H1 (cell line): ENCODE data around the gene DNM1L. TPM values are rescaled to one million over a fixed set of nuclear protein-coding genes. Genes with fewer than 3 reads are reported as not detected.

Experiments
- CTCF ChIA-PET: fragments of 300-600 bp; sonication (Branson Sonifier 250); formaldehyde crosslinking; loops from one replicate; lab custom pipeline; 2021; ENCODE audit not compliant: partially characterized antibody; lab: Charles Lee
- POLR2A ChIA-PET: fragments of 300-600 bp; sonication (Branson Sonifier 250); formaldehyde crosslinking; loops from one replicate; lab custom pipeline; 2021; ENCODE audit warnings: inconsistent platforms; ENCODE audit not compliant: partially characterized antibody; lab: Charles Lee
- DNase-seq, 2 experiments: peaks; one replicate each; pipeline versions ENCODE4 v3.0.0 to v3.0.0-alpha.2; 2010 to 2022; ENCODE audit warnings: low spot score in 2 of 2, low read depth in 1 of 2, mixed read lengths in 1 of 2
- FAIRE-seq: peaks from 2 replicates; lab custom pipeline; 2011; peaks lifted over from hg19 to GRCh38; lab: Jason Lieb, UNC
- H2AFZ ChIP-seq: 2 replicates; pipeline ENCODE4 v1.8.1; 2012; ENCODE audit warnings: low read length, inconsistent platforms
- H2AK5ac ChIP-seq: 2 replicates; pipeline ENCODE4 v1.6.1; 2013; ENCODE audit warnings: low read depth, low read length
- H2BK120ac ChIP-seq: replicated peaks from 2 replicates; pipeline ENCODE3; 2013; ENCODE audit warnings: low read depth, low read length, inconsistent platforms
- H2BK12ac ChIP-seq: 2 replicates; pipeline ENCODE4 v1.6.1; 2013; ENCODE audit warnings: low read depth, low read length
- H2BK15ac ChIP-seq: 2 replicates; pipeline ENCODE4 v1.6.1; 2013; ENCODE audit warnings: low read length
- H2BK20ac ChIP-seq: 2 replicates; pipeline ENCODE4 v1.6.1; 2013; ENCODE audit warnings: low read length
- H2BK5ac ChIP-seq: 2 replicates; pipeline ENCODE4 v1.6.1; 2013; ENCODE audit warnings: low read depth, low read length
- H3K14ac ChIP-seq: 2 replicates; pipeline ENCODE4 v1.6.1; 2013; ENCODE audit warnings: inconsistent platforms; ENCODE audit not compliant: insufficient read length
- H3K18ac ChIP-seq: 2 replicates; pipeline ENCODE4 v1.6.1; 2013; ENCODE audit warnings: low read length; ENCODE audit errors: extremely low read depth
- H3K23ac ChIP-seq: 2 replicates; pipeline ENCODE4 v1.6.1; 2013; ENCODE audit warnings: inconsistent platforms; ENCODE audit not compliant: insufficient read length
- H3K23me2 ChIP-seq: 2 replicates; pipeline ENCODE4 v1.6.1; 2013; ENCODE audit warnings: low read depth, low read length
- H3K27ac ChIP-seq: 2 replicates; pipeline ENCODE4 v1.6.1; 2011; ENCODE audit warnings: low read depth, low read length, inconsistent platforms
- H3K27me3 ChIP-seq, 4 experiments: replicated peaks in 1 of 4; 1 replicate in 1 of 4; 2 replicates in 3 of 4; pipeline versions ENCODE4 v1.6.1 to v1.8.1; 2011 to 2013; ENCODE audit warnings: low read length in 3 of 4, mild to moderate bottlenecking in 3 of 4, inconsistent platforms in 2 of 4, mixed read lengths in 2 of 4, moderate library complexity in 1 of 4; ENCODE audit not compliant: control insufficient read depth in 3 of 4, insufficient read depth in 3 of 4; ENCODE audit errors: extremely low read depth in 1 of 4
- H3K36me3 ChIP-seq, 4 experiments: 2 replicates each; pipeline versions ENCODE4 v1.6.1 to v1.8.1; 2011 to 2013; ENCODE audit warnings: mild to moderate bottlenecking in 4 of 4, low read length in 3 of 4, moderate library complexity in 2 of 4, control low read depth in 1 of 4, inconsistent platforms in 1 of 4; ENCODE audit not compliant: insufficient read depth in 4 of 4, control insufficient read depth in 2 of 4
- H3K4ac ChIP-seq: replicated peaks from 2 replicates; pipeline ENCODE3; 2013; ENCODE audit warnings: low read length, low read depth, mixed read lengths, inconsistent platforms; ENCODE audit not compliant: insufficient read length
- H3K4me1 ChIP-seq, 4 experiments: replicated peaks in 1 of 4; 1 replicate in 1 of 4; 2 replicates in 3 of 4; pipeline versions ENCODE4 v1.6.1 to v1.8.1; 2011 to 2013; ENCODE audit warnings: low read length in 3 of 4, inconsistent platforms in 2 of 4, mixed read lengths in 1 of 4; ENCODE audit not compliant: insufficient read depth in 4 of 4, control insufficient read depth in 3 of 4
- H3K4me2 ChIP-seq, 2 experiments: 2 replicates each; pipeline versions ENCODE4 v1.6.1 to v1.8.1; 2011 to 2013; ENCODE audit warnings: low read depth in 2 of 2, low read length in 2 of 2, control low read depth in 1 of 2, inconsistent platforms in 1 of 2, mild to moderate bottlenecking in 1 of 2; ENCODE audit not compliant: insufficient read depth in 1 of 2
- H3K4me3 ChIP-seq, 4 experiments: fragments of 200-600, 300-600 bp in 1 of 4; sonication (generic), shearing (Covaris generic), sonication (Bioruptor Twin) in 1 of 4; 2 replicates each; pipeline versions ENCODE4 v1.5.1 to v1.8.1; 2011 to 2016; ENCODE audit warnings: low read length in 4 of 4, low read depth in 3 of 4, control low read depth in 2 of 4, inconsistent platforms in 2 of 4, mild to moderate bottlenecking in 2 of 4, mixed read lengths in 1 of 4, moderate library complexity in 1 of 4; ENCODE audit not compliant: insufficient read depth in 2 of 4; ENCODE audit errors: extremely low read depth in 1 of 4
- H3K56ac ChIP-seq: replicated peaks from 2 replicates; pipeline ENCODE3; 2013; ENCODE audit warnings: low read depth, mild to moderate bottlenecking, mixed read lengths, low read length, inconsistent platforms; ENCODE audit not compliant: insufficient read length
- H3K79me1 ChIP-seq: 2 replicates; pipeline ENCODE4 v1.6.1; 2013; ENCODE audit warnings: low read depth, low read length, control low read depth
- H3K79me2 ChIP-seq, 2 experiments: 2 replicates each; pipeline versions ENCODE4 v1.6.1 to v1.8.1; 2012 to 2013; ENCODE audit warnings: low read length in 2 of 2, mild to moderate bottlenecking in 2 of 2, inconsistent platforms in 1 of 2; ENCODE audit not compliant: insufficient read depth in 2 of 2, control insufficient read depth in 1 of 2
- H3K9ac ChIP-seq, 4 experiments: replicated peaks in 1 of 4; 1 replicate in 1 of 4; 2 replicates in 3 of 4; pipeline versions ENCODE4 v1.6.1 to v1.8.1; 2011 to 2013; ENCODE audit warnings: low read depth in 3 of 4, low read length in 3 of 4, control low read depth in 2 of 4, mild to moderate bottlenecking in 2 of 4, moderate library complexity in 2 of 4, inconsistent platforms in 1 of 4; ENCODE audit errors: extremely low read depth in 1 of 4
- H3K9me3 ChIP-seq, 2 experiments: 2 replicates each; pipeline versions ENCODE4 v1.6.1 to v1.8.1; 2012 to 2013; ENCODE audit warnings: mild to moderate bottlenecking in 2 of 2, moderate library complexity in 2 of 2, control low read depth in 1 of 2, inconsistent platforms in 1 of 2, low read depth in 1 of 2, low read length in 1 of 2, mixed read lengths in 1 of 2; ENCODE audit not compliant: insufficient read depth in 2 of 2
- H4K20me1 ChIP-seq, 2 experiments: replicated peaks in 1 of 2; 2 replicates each; pipeline versions ENCODE3 to v1.8.1; 2011 to 2013; ENCODE audit warnings: inconsistent platforms in 2 of 2, low read length in 2 of 2, mild to moderate bottlenecking in 1 of 2; ENCODE audit not compliant: insufficient read depth in 2 of 2, control insufficient read depth in 1 of 2
- H4K5ac ChIP-seq: 2 replicates; pipeline ENCODE4 v1.6.1; 2013; ENCODE audit warnings: low read length, low read depth, mixed read lengths, inconsistent platforms; ENCODE audit not compliant: insufficient read length
- H4K8ac ChIP-seq: 2 replicates; pipeline ENCODE4 v1.8.0; 2013; ENCODE audit warnings: mild to moderate bottlenecking, moderate library complexity, low read length, inconsistent platforms; ENCODE audit not compliant: insufficient read depth; ENCODE audit errors: extremely low read depth
- H4K91ac ChIP-seq: replicated peaks from 2 replicates; pipeline ENCODE3; 2013; ENCODE audit warnings: low read length, mixed read lengths, inconsistent platforms; ENCODE audit not compliant: insufficient read length
- BCL11A ChIP-seq, 2 experiments: IDR thresholded peaks; one replicate each; pipeline ENCODE4 v1.6.1; 2011; ENCODE audit warnings: low read depth in 2 of 2, low read length in 2 of 2, mild to moderate bottlenecking in 2 of 2
- CHD2 ChIP-seq: IDR thresholded peaks from 2 replicates; pipeline ENCODE4 v1.6.1; 2012; ENCODE audit warnings: low read length, improper control_type of control experiment
- CTBP2 ChIP-seq: IDR thresholded peaks from 2 replicates; pipeline ENCODE4 v1.7.0; 2011; ENCODE audit warnings: borderline replicate concordance, mild to moderate bottlenecking, moderate library complexity, mixed read lengths, low read length; ENCODE audit not compliant: insufficient read depth, insufficient read length
- E2F6 ChIP-seq: IDR thresholded peaks from 2 replicates; pipeline ENCODE4 v1.6.1; 2012; ENCODE audit warnings: inconsistent platforms
- HDAC2 ChIP-seq, 2 experiments: fragments of 300-600 bp in 1 of 2; sonication (generic) in 1 of 2; IDR thresholded peaks; 2 replicates each; pipeline ENCODE4 v1.6.1; 2011 to 2012; ENCODE audit warnings: low read depth in 2 of 2, low read length in 2 of 2, mild to moderate bottlenecking in 2 of 2, moderate library complexity in 2 of 2, borderline replicate concordance in 1 of 2, inconsistent platforms in 1 of 2
- JUND ChIP-seq: IDR thresholded peaks from 2 replicates; pipeline ENCODE4 v1.6.1; 2011; ENCODE audit warnings: mild to moderate bottlenecking, improper control_type of control experiment, low read length
- POU5F1 ChIP-seq: IDR thresholded peaks from 2 replicates; pipeline ENCODE4 v1.6.1; 2011; ENCODE audit warnings: low read depth, mild to moderate bottlenecking, low read length, moderate library complexity
- RAD21 ChIP-seq, 2 experiments: IDR thresholded peaks in 1 of 2; conservative IDR thresholded peaks in 1 of 2; 2 replicates each; pipeline ENCODE4 v1.6.1; 2011; ENCODE audit warnings: low read depth in 2 of 2, low read length in 2 of 2, improper control_type of control experiment in 1 of 2, inconsistent platforms in 1 of 2, mild to moderate bottlenecking in 1 of 2, moderate library complexity in 1 of 2
- RFX5 ChIP-seq: IDR thresholded peaks from 2 replicates; pipeline ENCODE4 v1.6.1; 2011; ENCODE audit warnings: low read depth, low read length, improper control_type of control experiment, borderline replicate concordance
- SAP30 ChIP-seq: fragments of 300-600 bp; sonication (generic); IDR thresholded peaks from 2 replicates; pipeline ENCODE4 v1.7.1; 2012; ENCODE audit warnings: low read length, moderate library complexity, mild to moderate bottlenecking, inconsistent platforms; ENCODE audit not compliant: insufficient read depth, insufficient replicate concordance
- SIRT6 ChIP-seq: IDR thresholded peaks from one replicate; pipeline ENCODE4 v1.7.1; 2012; ENCODE audit warnings: low read length, inconsistent platforms
- SP1 ChIP-seq: IDR thresholded peaks from 2 replicates; pipeline ENCODE4 v1.6.1; 2011; ENCODE audit warnings: low read depth, low read length
- SRF ChIP-seq: IDR thresholded peaks from 2 replicates; pipeline ENCODE4 v1.6.1; 2011; ENCODE audit warnings: mild to moderate bottlenecking, low read depth, low read length, moderate library complexity
- TEAD4 ChIP-seq: IDR thresholded peaks from 2 replicates; pipeline ENCODE4 v1.6.1; 2012; ENCODE audit warnings: low read depth, low read length, inconsistent platforms, mixed read lengths
- WGBS, 2 experiments: shearing (Covaris generic) in 1 of 2; methylation state at CpG; one replicate each; pipeline versions ENCODE4 v1.1.6 to v1.1.7; 2013 to 2015; ENCODE audit warnings: low lambda C conversion rate in 2 of 2, mixed read lengths in 2 of 2, inconsistent platforms in 1 of 2, low coverage in 1 of 2, missing lambda C conversion rate in 1 of 2; ENCODE audit not compliant: insufficient replicate concordance in 2 of 2, insufficient coverage in 1 of 2, insufficient read length in 1 of 2; ENCODE audit errors: extremely low coverage in 1 of 2, missing lambda C conversion rate in 1 of 2; 5-methylcytosine and 5-hydroxymethylcytosine counted together
- polyA plus RNA-seq, 7 experiments: library from polyadenylated mRNA; depleted of rRNA in 3 of 7; stranded (reverse) in 5 of 7; unstranded in 2 of 7; fragments of >200 nt in 5 of 7; fragments of 200-250 nt in 2 of 7; gene quantifications; 1 replicate in 5 of 7; 2 replicates in 1 of 7; 4 replicates in 1 of 7; pipeline versions ENCODE4 v1.2.1 to v1.2.3, GENCODE V29; 2011 to 2013; ENCODE audit warnings: missing spikeins in 2 of 7, mixed read lengths in 2 of 7
- total RNA-seq: library from RNA; stranded (reverse); fragmentation: NEBNext Ultra II Directional; extraction: Animal tissue kit (Norgen Biotek cat#: 25700); gene quantifications from 2 replicates; pipeline ENCODE4 v1.2.1, GENCODE V29; 2021

Gene DNM1L
- total and polyA plus RNA-seq, 2 of the 8 experiments (the other 6 are each of a cell fraction or from before 2014, with no cell fraction given): 23.7 to 93.9 TPM

GRCh38 chr12:32714772-32715171 is 35.7 kb downstream of the DNM1L start:
- no peaks in the 10 kb centered on the region for H3K9me3 ChIP-seq
- no peaks in the 10 kb centered on the region for H3K79me1 ChIP-seq
- no peak overlapping the region for H2BK20ac ChIP-seq
- no peak overlapping the region for H2AFZ ChIP-seq
- FAIRE-seq (no peak), DNase-seq (no peak)
- no peak overlapping the region for H3K23ac ChIP-seq
- H2BK15ac ChIP-seq: no peak overlapping the region
- POLR2A ChIA-PET: no interaction called here
- H3K4ac ChIP-seq: no peak overlapping the region
- WGBS, 2 experiments: 93% methylated on average over 4 of the region's 4 CpGs; no CpG with 5 or more reads in 1 of the 2 experiments
- no peak overlapping the region for H2BK5ac ChIP-seq
- no peaks in the 10 kb centered on the region for H3K23me2 ChIP-seq
- H4K5ac ChIP-seq: no peak overlapping the region
- no peak overlapping the region for H3K9ac ChIP-seq
- no peaks in the 10 kb centered on the region for H3K79me2 ChIP-seq
- no peak overlapping the region for H4K8ac ChIP-seq
- CTCF ChIA-PET: no interaction called here
- no peak overlapping the region for H3K4me2 ChIP-seq
- H2BK12ac ChIP-seq: no peak overlapping the region
- peaks cover 2 to 45% (median 10%) of the 10 kb centered on the region in 4 experiments; a peak in 6 of 8 replicates for H3K36me3 ChIP-seq
- H4K91ac ChIP-seq: no peak overlapping the region
- no peak overlapping the region for H3K4me3 ChIP-seq
- H2BK120ac ChIP-seq: no peak overlapping the region
- H4K20me1 ChIP-seq: peaks cover 0 to 3% of the 10 kb centered on the region in 2 experiments
- H3K4me1 ChIP-seq: no peaks in the 10 kb centered on the region
- H3K56ac ChIP-seq: no peak overlapping the region
- no peak overlapping the region for H3K18ac ChIP-seq
- no peaks in the 10 kb centered on the region for H3K27me3 ChIP-seq
- no peak overlapping the region for H2AK5ac ChIP-seq
- no peak overlapping the region for H3K14ac ChIP-seq
- H3K27ac ChIP-seq: no peak overlapping the region
- no peak for TF ChIP-seq RAD21 (IDR thresholded peaks at IDR 0.05 in 1 of 2, conservative IDR thresholded peaks at IDR 0.05 in 1 of 2; ENCODE audit: low read depth in 2 of 2, low read length in 2 of 2)
- no peak for TF ChIP-seq SP1
- TF ChIP-seq BCL11A (IDR thresholded peaks at IDR 0.05; ENCODE audit: low read depth in 2 of 2, low read length in 2 of 2): no peak
- no peak for TF ChIP-seq HDAC2 (IDR thresholded peaks at IDR 0.05; ENCODE audit: borderline replicate concordance in 1 of 2, low read depth in 2 of 2, low read length in 2 of 2)
- TF ChIP-seq E2F6: no peak
- no peak for TF ChIP-seq RFX5
- no peak for TF ChIP-seq TEAD4
- no peak for TF ChIP-seq POU5F1
- no peak for TF ChIP-seq JUND
- TF ChIP-seq SAP30: no peak
- no peak for TF ChIP-seq CTBP2
- no peak for TF ChIP-seq SIRT6
- no peak for TF ChIP-seq CHD2
- TF ChIP-seq SRF: no peak
